ENCODE results near the gene ADPRH.

ADPRH gene

DNA sequence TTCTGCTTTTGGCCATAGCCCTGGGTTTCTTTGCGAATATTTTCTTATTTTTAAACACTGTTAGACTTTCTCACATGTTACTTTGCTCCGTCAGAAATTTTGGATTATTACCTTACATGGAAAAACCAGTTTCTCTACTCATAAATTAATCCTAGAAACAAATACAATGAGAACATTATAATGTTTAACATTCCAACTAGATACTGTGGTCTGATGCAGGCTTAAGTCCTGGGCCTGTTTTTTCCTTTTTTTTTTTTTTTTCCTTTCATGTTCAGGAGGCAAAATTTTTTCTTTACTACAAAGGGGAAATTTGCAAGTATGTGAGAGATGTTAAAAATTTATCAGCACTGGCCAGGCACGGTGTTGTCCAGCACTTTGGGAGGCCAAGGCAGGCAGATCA lies 52.2 kb downstream of the ADPRH start:
- no peak for DNase-seq

DNA sequence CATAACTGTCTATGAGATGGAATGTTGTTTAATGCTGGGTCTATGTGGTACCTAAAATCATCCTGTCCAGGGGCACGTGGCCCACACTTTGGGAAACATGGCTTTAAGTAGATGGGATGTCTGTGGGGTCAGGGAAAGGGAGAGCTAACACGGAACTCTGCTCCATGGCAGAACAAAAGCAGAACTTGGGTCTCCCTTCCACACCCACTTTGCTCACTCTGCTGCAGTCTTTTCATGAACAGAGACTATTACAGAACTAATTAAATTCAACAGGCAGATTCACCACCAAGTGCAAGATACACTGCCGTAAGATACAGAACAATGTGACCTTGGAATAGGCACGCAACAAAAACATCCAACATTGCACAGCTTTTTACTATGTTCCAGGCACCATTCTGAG lies 52.9 kb downstream of the ADPRH start:
- no peak for DNase-seq

DNA sequence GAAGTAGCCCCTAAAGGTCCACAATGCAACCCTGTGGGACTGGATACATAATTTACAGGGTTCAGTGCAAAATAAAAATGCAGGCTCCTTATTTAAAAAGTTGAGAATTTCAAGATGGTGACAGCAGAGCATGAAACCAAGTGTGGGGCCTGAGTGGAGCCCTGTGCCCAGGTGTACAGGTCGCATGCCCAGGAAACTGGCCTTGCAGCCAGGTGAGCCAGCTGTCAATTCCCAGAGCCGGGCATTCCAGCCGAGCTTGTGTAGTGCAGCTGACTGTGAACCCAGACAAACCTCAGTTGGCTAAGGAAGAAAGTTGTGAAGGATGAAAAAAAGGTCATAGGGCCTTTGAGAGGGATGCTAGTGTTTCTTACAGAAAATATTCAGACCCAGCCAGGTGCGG lies 53.5 kb downstream of the ADPRH start:
- no peak for DNase-seq

DNA sequence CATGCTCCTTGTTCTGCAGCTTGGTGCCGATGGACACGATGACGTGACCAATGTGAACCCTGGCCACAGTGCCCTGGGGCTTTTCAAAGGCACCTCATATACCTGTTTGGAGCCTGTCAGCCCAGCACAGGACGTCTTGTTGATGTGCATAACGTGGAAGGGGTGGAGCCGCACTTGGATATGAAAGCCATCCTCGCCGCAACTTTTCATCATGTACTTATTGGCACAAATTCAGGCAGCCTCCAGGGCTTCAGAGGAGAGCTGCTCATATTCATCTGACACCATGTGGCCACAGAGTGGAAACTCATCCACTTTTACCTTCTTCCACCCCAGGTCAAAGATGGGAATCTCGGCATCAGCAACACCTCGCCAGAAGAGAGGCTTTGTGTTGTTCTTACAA lies 56.4 kb downstream of the ADPRH start:
- no peak for DNase-seq

DNA sequence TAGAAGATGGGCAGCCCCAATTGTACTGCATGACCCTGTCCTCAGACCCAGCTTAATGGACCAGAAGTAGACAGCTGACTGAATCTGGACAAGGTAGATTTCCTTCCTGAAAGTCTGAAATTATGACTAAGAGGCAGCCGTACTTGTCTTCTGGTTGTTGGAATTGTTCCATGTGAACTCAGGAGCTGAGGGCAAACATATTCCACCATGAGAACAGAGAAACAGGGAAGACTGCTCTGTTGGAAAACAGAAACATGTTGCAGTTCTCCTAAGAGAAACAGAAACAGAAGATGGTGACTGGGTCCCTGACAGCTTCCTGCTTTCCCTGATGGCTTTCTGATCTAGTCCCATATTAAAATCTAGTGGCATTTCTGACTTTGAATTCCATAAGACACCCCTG lies 57.0 kb downstream of the ADPRH start:
- DNase-seq = no peak

DNA sequence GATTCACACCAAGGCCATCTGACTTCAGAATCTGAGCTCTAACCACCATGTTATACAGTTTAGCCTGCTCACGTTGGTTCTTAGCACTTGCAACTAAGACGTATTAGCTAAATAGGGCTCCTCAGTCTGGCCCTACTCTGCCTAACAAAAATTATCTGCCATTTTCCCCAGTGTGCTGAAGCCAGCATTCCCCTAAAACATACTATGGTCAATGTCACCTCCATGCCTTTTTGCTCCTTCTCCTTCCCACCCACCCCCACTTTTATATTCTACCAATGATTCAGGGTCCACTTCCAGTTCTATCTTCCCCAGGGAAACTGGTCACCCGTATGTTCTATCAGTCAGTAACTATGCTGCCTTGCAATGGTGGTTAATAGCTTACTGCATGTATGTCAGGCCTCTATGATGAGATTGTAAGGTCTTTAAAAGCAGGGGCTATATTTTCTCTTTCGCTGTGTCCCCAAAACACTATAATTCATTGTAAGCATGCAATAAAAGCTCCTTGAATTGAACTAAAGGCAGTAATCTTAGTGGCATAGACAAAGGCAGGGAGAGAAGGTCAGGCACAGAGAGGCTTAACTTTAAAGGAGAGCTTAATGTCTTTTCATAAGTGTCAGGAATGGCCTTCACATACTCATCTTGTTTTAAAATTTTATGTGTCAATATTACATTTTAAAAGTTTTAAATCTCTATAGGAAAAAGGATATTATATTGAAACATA lies 57.8 kb downstream of the ADPRH start:
- DNase-seq = no peak

DNA sequence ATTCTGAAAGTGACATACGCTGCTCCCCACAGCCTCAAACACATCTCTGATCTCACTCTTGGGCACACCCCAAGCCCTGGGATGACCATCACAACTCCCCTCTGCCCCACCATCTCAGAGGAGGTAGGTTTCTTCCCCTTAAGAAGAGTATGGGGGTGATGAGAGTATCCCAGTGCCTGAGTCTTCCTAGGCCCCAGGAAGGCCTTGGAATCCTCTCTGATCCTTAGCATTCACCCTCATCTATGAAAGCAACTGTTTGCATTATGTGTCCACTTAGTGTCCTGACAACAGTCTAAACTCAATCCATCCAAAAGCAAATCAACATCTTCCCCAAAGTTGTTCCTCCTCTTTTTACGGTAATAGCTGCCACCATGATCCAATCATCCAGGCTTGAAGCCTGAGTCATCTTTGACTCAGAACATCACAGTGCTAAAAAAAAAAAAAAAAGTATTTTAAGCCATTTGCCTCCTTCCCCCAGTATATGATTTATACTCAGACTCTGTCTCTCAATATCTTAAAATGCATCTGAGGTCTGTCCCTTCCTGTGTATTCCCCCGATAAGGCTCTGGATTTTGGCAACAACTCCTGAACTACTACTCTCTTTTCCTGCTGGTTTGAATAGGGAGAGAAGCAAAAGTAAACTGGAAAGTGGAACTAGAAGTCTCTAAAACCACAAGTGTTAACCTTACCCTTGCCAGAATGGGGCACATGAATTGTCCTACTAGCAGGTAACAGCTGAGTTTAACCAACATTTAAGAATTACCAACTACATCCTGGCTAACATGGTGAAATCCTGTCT lies 58.6 kb downstream of the ADPRH start:
- peak; percentile 8 for DNase-seq

Data from eye (tissue), 1 donor.